Fibroblast of skin of right quadriceps (primary cell): ENCODE measurements around the gene MUC12.
"Not testable (repeated sequence)": the region's sequence is repeated elsewhere in the genome, so short reads cannot be mapped to it uniquely, and the experiment has no call there.

Experiments used
- DNase-seq: peaks from one replicate; pipeline ENCODE4 v3.0.0-alpha.2; 2013

The MUC12 gene

GRCh38 chr7:100969066-100969615, at the start of gene MUC12:
Gene MUC12, plus strand, starts transcription at chr7:100969565. Its CDS starts 58 bp downstream, at chr7:100969623.
- no peak for DNase-seq

GRCh38 chr7:100919779-100920437, 49.5 kb upstream of the MUC12 start:
- not testable (repeated sequence) for DNase-seq

- DNase-seq, result no peak
Measured at GRCh38 chr7:100921039-100921438, 48.3 kb upstream of the MUC12 start.

DNA sequence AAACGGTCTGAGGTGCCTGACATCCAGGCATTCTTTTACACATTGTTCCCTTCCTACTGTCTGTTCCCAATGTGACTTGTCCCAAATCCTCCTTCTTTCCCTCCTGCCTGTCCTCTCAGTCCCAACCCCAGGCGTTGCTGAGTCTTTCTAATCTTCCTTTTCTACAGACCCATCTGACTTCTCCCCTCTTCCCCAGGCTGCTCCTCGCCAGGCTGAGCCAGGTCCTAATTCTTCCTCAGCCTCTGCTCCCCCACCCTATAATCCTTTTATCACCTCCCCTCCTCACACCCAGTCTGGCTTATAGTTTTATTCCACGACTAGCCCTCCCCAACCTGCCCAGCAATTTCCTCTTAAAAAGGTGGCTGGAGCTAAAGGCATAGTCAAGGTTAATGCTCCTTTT, 45.7 kb upstream of the MUC12 start:
- not testable (repeated sequence) for DNase-seq

GRCh38 chr7:100929808-100930174, 39.6 kb upstream of the MUC12 start:
- no peak for DNase-seq

GRCh38 chr7:100933734-100934133, 35.6 kb upstream of the MUC12 start:
- no peak for DNase-seq

DNA sequence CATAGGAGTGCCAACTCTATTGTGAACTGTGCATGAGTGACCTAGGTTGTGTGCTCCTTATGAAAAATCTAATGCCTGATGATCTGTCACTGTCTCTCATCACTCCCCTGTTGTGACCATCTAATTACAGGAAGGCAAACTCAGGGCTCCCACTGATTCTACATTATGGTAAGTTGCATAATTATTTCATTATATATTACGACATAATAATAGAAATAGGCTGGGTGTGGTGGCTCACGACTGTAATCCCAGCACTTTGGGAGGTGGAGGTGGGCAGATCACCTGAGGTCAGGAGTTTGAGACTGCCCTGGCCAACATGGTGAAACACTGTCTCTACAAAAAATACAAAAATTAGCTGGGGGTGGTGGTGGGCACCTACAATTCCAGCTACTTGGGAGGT, 34.0 kb upstream of the MUC12 start:
- not testable (repeated sequence) for DNase-seq

DNA sequence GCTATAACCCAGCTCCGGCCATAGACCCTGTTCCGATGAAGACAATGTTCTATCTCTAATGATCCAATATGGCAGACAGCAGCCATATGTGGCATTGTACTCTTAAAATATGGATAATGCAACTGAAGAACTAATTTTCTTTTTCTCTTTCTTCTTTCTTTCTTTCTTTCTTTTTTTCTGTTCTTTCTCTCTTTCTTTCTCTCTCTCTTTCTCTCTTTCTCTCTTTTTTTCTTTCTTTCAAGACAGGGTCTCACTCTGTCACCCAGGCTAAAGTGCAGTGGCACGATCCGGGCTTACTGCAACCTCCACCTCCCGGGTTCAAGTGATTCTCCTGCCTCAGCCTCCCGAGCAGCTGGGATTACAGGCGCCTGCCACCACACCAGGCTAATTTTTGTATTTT, 33.2 kb upstream of the MUC12 start:
- DNase-seq, result not testable (repeated sequence)

- DNase-seq, result no peak
Measured at GRCh38 chr7:100942045-100942774, 27.2 kb upstream of the MUC12 start.

- DNase-seq, result no peak
Measured at GRCh38 chr7:100943693-100944092, 25.7 kb upstream of the MUC12 start.

DNA sequence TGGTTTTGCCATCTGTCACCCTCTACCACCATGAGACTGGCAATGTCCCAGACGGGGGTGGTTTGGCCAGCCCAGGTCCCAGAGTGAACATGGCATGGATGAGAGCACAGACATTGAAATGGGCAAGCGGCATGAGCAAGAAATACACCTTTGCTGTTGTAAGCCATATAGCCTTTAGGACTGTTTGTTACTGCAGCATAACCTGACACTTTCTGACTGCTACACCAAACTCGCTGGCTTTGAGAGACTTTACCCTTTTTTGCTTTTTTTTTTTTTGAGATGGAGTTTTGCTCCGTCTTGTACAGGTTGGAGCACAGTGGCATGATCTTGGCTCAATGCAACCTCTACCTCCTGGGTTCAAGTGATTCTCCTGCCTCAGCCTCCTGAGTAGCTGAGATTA, 25.2 kb upstream of the MUC12 start:
- DNase-seq, result no peak

GRCh38 chr7:100946111-100946510, 23.3 kb upstream of the MUC12 start:
- no peak for DNase-seq

- no peak for DNase-seq
Measured at GRCh38 chr7:100946766-100947365, 22.5 kb upstream of the MUC12 start.

DNA sequence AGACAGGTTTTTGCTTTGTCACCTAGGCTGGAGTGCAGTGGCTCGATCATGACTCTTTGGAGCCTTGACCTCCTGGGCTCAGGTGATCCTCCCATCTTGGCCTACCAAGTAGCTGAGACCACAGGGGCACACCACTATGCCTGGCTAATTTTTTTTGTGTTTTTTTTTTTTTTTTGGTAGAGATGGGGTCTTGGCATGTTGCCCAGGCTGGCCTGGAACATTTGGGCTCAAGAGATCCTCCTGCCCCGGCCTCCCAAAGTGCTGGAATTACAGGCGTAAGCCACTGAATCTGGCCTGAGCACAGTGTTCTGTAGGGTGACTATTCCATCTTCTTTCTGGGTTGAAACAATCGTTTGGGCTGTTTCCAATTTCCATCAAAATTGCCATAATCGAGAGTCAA, 21.6 kb upstream of the MUC12 start:
- no peak for DNase-seq

- DNase-seq, result no peak
Measured at GRCh38 chr7:100949227-100949932, 20.0 kb upstream of the MUC12 start, which contains the start of gene MUC3A. Gene MUC3A, plus strand, starts transcription at chr7:100949534. Its CDS starts 91 bp downstream, at chr7:100949625.

DNA sequence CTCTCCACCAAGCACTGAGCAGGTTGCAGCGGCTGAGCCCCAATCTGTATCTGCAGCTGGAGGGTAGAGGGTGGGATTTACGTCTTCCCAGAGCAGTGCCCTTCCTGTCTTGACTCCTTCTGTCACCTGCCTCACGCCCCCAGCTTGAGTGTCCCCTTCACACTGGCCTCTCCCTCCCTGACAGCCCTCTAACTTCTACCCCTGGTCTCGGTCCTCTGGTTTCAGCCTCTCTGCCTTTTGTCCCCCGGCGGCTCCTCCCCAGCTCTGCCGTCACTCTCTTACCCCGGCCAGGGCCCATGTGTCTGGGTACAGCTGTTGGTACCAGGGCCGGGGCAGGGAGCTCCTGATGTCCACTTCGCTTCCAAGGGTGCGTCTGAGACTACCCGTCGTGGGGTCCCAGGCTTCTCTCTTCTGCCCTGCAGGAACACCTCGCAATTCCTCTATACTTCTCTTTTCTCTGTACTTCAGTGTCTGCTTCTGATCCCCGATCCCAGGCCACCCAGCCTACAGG, 19.4 kb upstream of the MUC12 start:
- DNase-seq, result no peak

- DNase-seq, result no peak
Measured at GRCh38 chr7:100951172-100951571, 18.2 kb upstream of the MUC12 start.

DNA sequence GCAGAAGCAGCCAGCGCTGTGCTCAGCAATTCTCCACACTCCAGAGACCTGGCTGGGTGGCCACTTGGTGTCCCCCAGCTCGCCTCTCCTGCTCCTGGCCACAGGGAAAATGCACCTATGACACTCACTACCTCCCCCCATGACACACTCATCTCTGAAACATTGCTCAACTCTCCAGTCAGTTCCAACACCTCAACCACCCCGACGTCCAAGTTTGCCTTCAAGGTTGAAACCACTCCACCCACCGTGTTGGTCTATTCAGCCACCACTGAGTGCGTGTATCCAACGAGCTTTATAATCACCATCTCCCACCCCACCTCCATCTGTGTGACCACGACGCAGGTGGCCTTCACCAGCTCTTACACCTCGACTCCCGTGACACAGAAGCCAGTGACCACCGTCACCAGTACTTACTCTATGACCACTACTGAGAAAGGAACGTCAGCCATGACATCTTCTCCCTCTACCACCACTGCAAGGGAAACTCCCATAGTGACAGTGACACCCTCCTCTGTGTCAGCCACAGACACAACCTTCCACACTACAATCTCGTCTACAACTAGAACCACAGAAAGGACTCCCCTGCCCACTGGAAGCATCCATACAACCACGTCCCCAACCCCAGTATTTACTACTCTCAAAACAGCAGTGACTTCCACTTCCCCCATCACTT, 17.3 kb upstream of the MUC12 start:
- DNase-seq, result no peak

DNA sequence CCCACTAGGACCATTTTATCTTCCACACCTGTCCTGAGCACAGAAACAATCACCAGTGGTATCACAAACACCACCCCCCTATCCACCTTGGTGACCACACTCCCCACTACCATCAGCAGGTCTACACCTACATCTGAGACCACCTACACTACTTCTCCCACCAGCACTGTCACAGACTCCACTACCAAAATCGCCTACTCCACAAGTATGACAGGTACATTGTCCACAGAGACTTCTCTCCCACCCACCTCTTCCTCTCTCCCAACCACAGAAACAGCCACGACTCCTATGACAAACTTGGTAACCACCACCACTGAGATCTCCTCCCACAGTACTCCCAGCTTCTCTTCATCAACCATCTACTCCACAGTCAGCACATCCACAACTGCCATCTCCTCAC, 16.7 kb upstream of the MUC12 start:
- DNase-seq, result no peak

- DNase-seq, result no peak
Measured at GRCh38 chr7:100957832-100958421, 11.4 kb upstream of the MUC12 start.

DNA sequence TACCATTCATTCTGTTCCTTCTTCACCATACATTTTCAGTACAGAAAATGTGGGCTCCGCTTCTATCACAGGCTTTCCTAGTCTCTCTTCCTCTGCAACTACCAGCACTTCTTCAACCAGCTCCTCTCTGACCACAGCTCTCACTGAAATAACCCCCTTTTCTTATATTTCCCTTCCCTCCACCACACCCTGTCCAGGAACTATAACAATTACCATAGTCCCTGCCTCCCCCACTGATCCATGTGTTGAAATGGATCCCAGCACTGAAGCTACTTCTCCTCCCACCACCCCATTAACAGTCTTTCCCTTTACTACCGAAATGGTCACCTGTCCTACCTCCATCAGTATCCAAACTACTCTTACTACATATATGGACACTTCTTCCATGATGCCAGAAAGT, 9.5 kb upstream of the MUC12 start:
- no peak for DNase-seq

GRCh38 chr7:100962537-100962936, 6.8 kb upstream of the MUC12 start:
- no peak for DNase-seq
